HEK293 (cell line): Measurements from ENCODE around the gene RIMS1.

Source experiments
- CTCF ChIA-PET: fragments of 350-600 bp; formaldehyde crosslinking; extraction: SDS; loops from one replicate; lab custom pipeline; 2021; ENCODE audit warnings: antibody characterized with exemption; lab: Yijun Ruan, JAX
- POLR2A ChIA-PET: fragments of 300-600 bp; formaldehyde crosslinking; extraction: SDS; loops from one replicate; lab custom pipeline; 2020; ENCODE audit warnings: antibody characterized with exemption, inconsistent platforms; lab: Yijun Ruan, JAX
- H3K27ac ChIP-seq: fragments of 200-500 bp; sonication (Bioruptor generic); 2 replicates; pipeline ENCODE4 v1.5.1; 2014; ENCODE audit warnings: low read depth, low read length, control low read depth, inconsistent platforms; ENCODE audit errors: extremely low read depth
- H3K36me3 ChIP-seq, 2 experiments: fragments of 200-500 bp in 1 of 2; sonication (Bioruptor generic) in 1 of 2; 1 replicate in 1 of 2; 2 replicates in 1 of 2; pipeline ENCODE4 v1.5.1; 2014 to 2017; ENCODE audit warnings: inconsistent platforms in 2 of 2, low read length in 2 of 2; ENCODE audit not compliant: control insufficient read depth in 2 of 2, insufficient read depth in 1 of 2
- H3K4me1 ChIP-seq: fragments of 200-500 bp; sonication (Bioruptor generic); 2 replicates; pipeline ENCODE4 v1.5.1; 2014; ENCODE audit warnings: mild to moderate bottlenecking, low read length, inconsistent platforms; ENCODE audit not compliant: control insufficient read depth, insufficient read depth
- H3K4me3 ChIP-seq: 2 replicates; pipeline ENCODE4 v1.5.1; 2011; ENCODE audit warnings: low read depth, mild to moderate bottlenecking, control low read depth, low read length, moderate library complexity
- H3K9me3 ChIP-seq: fragments of 200-500 bp; sonication (Bioruptor generic); 2 replicates; pipeline ENCODE4 v1.5.1; 2014; ENCODE audit warnings: low read depth, low read length, inconsistent platforms; ENCODE audit not compliant: control insufficient read depth, insufficient read depth
- FEZF1 ChIP-seq: fragments of 450-650 bp; formaldehyde crosslinking; IDR thresholded peaks from 2 replicates; pipeline ENCODE4 v1.5.1; 2016; ENCODE audit warnings: missing biosample characterization, missing genetic modification characterization
- HIC1 ChIP-seq: fragments of 450-650 bp; formaldehyde crosslinking; IDR thresholded peaks from 2 replicates; pipeline ENCODE4 v1.5.1; 2016; ENCODE audit warnings: missing biosample characterization, missing genetic modification characterization
- MEIS1 ChIP-seq: sonication (generic); formaldehyde crosslinking; IDR thresholded peaks from 2 replicates; pipeline ENCODE4 v1.8.1; 2022; ENCODE audit warnings: missing genetic modification reagents, mild to moderate bottlenecking, borderline replicate concordance
- PRDM6 ChIP-seq: fragments of 450-650 bp; formaldehyde crosslinking; IDR thresholded peaks from 2 replicates; pipeline ENCODE4 v1.5.1; 2017; ENCODE audit warnings: missing biosample characterization, missing genetic modification characterization
- SCRT2 ChIP-seq: fragments of 450-650 bp; formaldehyde crosslinking; IDR thresholded peaks from 2 replicates; pipeline ENCODE4 v1.5.1; 2016; ENCODE audit warnings: missing biosample characterization, missing genetic modification characterization
- TCF7L2 ChIP-seq: IDR thresholded peaks from 2 replicates; pipeline ENCODE4 v1.6.1; 2011; ENCODE audit warnings: low read depth, mild to moderate bottlenecking, inconsistent platforms, low read length, moderate library complexity, borderline replicate concordance
- ZBTB10 ChIP-seq: fragments of 450-650 bp; formaldehyde crosslinking; IDR thresholded peaks from 2 replicates; pipeline ENCODE4 v1.5.1; 2016; ENCODE audit warnings: missing biosample characterization, missing genetic modification characterization
- ZBTB44 ChIP-seq: fragments of 450-650 bp; IDR thresholded peaks from 2 replicates; pipeline ENCODE4 v1.5.1; 2018; ENCODE audit warnings: missing biosample characterization, mild to moderate bottlenecking, missing genetic modification characterization
- ZIC2 ChIP-seq: fragments of 450-650 bp; formaldehyde crosslinking; IDR thresholded peaks from 2 replicates; pipeline ENCODE4 v1.5.1; 2016; ENCODE audit warnings: missing biosample characterization, missing genetic modification characterization
- ZNF138 ChIP-seq: fragments of 450-650 bp; formaldehyde crosslinking; IDR thresholded peaks from 2 replicates; pipeline ENCODE4 v1.5.1; 2016; ENCODE audit warnings: missing biosample characterization, missing genetic modification characterization, borderline replicate concordance
- ZNF148 ChIP-seq: fragments of 450-650 bp; formaldehyde crosslinking; IDR thresholded peaks from 2 replicates; pipeline ENCODE4 v1.5.0; 2017; ENCODE audit warnings: missing biosample characterization, missing genetic modification characterization, borderline replicate concordance
- ZNF280C ChIP-seq: fragments of 450-650 bp; formaldehyde crosslinking; IDR thresholded peaks from 2 replicates; pipeline ENCODE4 v1.5.1; 2016; ENCODE audit warnings: missing biosample characterization, missing genetic modification characterization
- ZNF302 ChIP-seq: fragments of 450-650 bp; formaldehyde crosslinking; IDR thresholded peaks from 2 replicates; pipeline ENCODE4 v1.5.1; 2016; ENCODE audit warnings: missing biosample characterization, missing genetic modification characterization, low read depth
- ZNF530 ChIP-seq: fragments of 450-650 bp; formaldehyde crosslinking; IDR thresholded peaks from 2 replicates; pipeline ENCODE4 v1.5.1; 2016; ENCODE audit warnings: low read depth, missing biosample characterization, missing genetic modification characterization
- ZNF600 ChIP-seq: fragments of 450-650 bp; formaldehyde crosslinking; IDR thresholded peaks from 2 replicates; pipeline ENCODE4 v1.5.1; 2016; ENCODE audit warnings: missing biosample characterization, missing genetic modification characterization
- ZNF623 ChIP-seq: fragments of 450-650 bp; formaldehyde crosslinking; IDR thresholded peaks from 2 replicates; pipeline ENCODE4 v1.5.1; 2016; ENCODE audit warnings: missing biosample characterization, missing genetic modification characterization
- ZNF843 ChIP-seq: fragments of 450-650 bp; formaldehyde crosslinking; IDR thresholded peaks from 2 replicates; pipeline ENCODE4 v1.5.1; 2016; ENCODE audit warnings: missing biosample characterization, missing genetic modification characterization
- ZSCAN16 ChIP-seq: fragments of 450-650 bp; formaldehyde crosslinking; IDR thresholded peaks from 2 replicates; pipeline ENCODE4 v1.5.1; 2016; ENCODE audit warnings: missing biosample characterization, missing genetic modification characterization

RIMS1 gene

GRCh38 chr6:72390548-72390947 is 504.2 kb downstream of the RIMS1 start:
- Histone ChIP-seq H3K27ac (no peak overlapping the region), H3K4me3 (no peak overlapping the region), H3K9me3 (no peaks in the 10 kb centered on the region), H3K36me3 (no peaks in the 10 kb centered on the region), H3K4me1 (no peaks in the 10 kb centered on the region)
- POLR2A ChIA-PET: no interaction called here
- TF ChIP-seq ZNF138 (tag by site-specific recombination): no peak
- TF ChIP-seq ZNF623: no peak
- TF ChIP-seq ZNF148: no peak
- TF ChIP-seq ZSCAN16 (tag by site-specific recombination): no peak
- TF ChIP-seq ZNF280C (tag by site-specific recombination): no peak
- TF ChIP-seq MEIS1: no peak
- TF ChIP-seq SCRT2: no peak
- no peak for TF ChIP-seq ZIC2 (tag by site-specific recombination)
- TF ChIP-seq ZNF302 (tag by site-specific recombination): no peak
- TF ChIP-seq ZBTB10 (tag by site-specific recombination): no peak
- CTCF ChIA-PET: interaction anchor here (1.2 kb wide), 1 partner anchor 21 kb away, joined by 3 read pairs; no protein-coding TSS in a partner anchor

GRCh38 chr6:72401865-72402264 is 515.5 kb downstream of the RIMS1 start:
- POLR2A ChIA-PET: no interaction called here
- TF ChIP-seq ZNF530 (tag by site-specific recombination) (no peak), ZBTB44 (tag by site-specific recombination) (0 out of 2 replicates have a peak, but pooled peaks have one; percentile 37)
- H3K27ac ChIP-seq: no peak overlapping the region
- H3K9me3 ChIP-seq: no peaks in the 10 kb centered on the region
- H3K36me3 ChIP-seq: no peaks in the 10 kb centered on the region
- H3K4me3 ChIP-seq: no peak overlapping the region
- CTCF ChIA-PET: interaction anchor here (1.1 to 1.8 kb wide), 2 partner anchors 10 to 178 kb away, joined by 5 to 16 read pairs; no protein-coding TSS in a partner anchor
- H3K4me1 ChIP-seq: 0 out of 2 replicates have a peak, but pooled peaks cover 5% of the 10 kb centered on the region

GRCh38 chr6:72403413-72403812 is 517.1 kb downstream of the RIMS1 start:
- H3K4me3 ChIP-seq: no peak overlapping the region
- no peak overlapping the region for H3K27ac ChIP-seq
- ChIA-PET CTCF (interaction anchor here (1.0 to 1.4 kb wide), 3 partner anchors 9 to 218 kb away, joined by 4 to 8 read pairs (median 5); no protein-coding TSS in a partner anchor), POLR2A (no interaction called here)
- H3K9me3 ChIP-seq: no peaks in the 10 kb centered on the region
- H3K4me1 ChIP-seq: 0 out of 2 replicates have a peak, but pooled peaks cover 5% of the 10 kb centered on the region
- no peaks in the 10 kb centered on the region for H3K36me3 ChIP-seq
- TF ChIP-seq FEZF1 (tag by site-specific recombination) (peak; percentile 55; the same call in 1 of the 2 replicates), TCF7L2 (peak; percentile 63; the same call in 1 of the 2 replicates), ZNF600 (tag by site-specific recombination) (no peak), HIC1 (tag by site-specific recombination) (0 out of 2 replicates have a peak, but pooled peaks have one; percentile 18), ZNF302 (tag by site-specific recombination) (no peak), PRDM6 (peak; percentile 76), ZNF843 (peak; percentile 49; the same call in 1 of the 2 replicates)
